Measurements from ENCODE around the gene SCRN1. TPM values are rescaled to one million over a fixed set of nuclear protein-coding genes. Genes with fewer than 3 reads are reported as not detected.

Gene SCRN1
- polyA plus RNA-seq, 1 donor from 2014 or later: 130 TPM

DNA sequence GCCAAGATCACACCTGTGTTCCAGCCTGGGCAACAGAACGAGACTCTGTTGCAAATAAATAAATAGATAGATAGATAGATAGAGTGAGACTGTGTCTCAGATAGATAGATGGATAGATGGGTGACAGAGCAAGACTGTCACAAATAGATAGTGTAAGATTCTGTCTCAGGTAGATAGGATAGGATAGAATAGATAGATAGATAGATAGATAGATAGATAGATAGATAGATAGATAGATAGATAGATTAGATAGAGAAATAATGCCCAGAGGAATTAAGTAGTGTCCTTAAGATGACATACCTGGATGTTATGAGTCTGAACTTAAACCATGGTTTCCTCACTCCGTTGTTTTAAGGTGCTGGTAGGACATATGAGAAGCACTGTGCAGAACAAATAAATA lies 46.6 kb upstream of the SCRN1 start:
- no peak overlapping the region for H3K9ac ChIP-seq (ENCODE audit: low read length)
- H3K27ac ChIP-seq (ENCODE audit: low read length): no peak overlapping the region
- no peaks in the 10 kb centered on the region for H4K20me1 ChIP-seq (ENCODE audit: insufficient read depth)
- H3K27me3 ChIP-seq (ENCODE audit: insufficient read depth, low read depth, low read length): no peaks in the 10 kb centered on the region
- no peaks in the 10 kb centered on the region for H3K9me3 ChIP-seq (ENCODE audit: low read length)
- H3K9me2 ChIP-seq (ENCODE audit: insufficient read depth, low read length): no peaks in the 10 kb centered on the region
- no peaks in the 10 kb centered on the region for H3F3A ChIP-seq (ENCODE audit: insufficient read depth, low read length, poor library complexity, severe bottlenecking)
- H2AFZ ChIP-seq (ENCODE audit: low read depth, low read length): no peak overlapping the region
- peaks cover 91% of the 10 kb centered on the region for H3K79me2 ChIP-seq (replicated peaks; ENCODE audit: insufficient read depth, low read length)
- peaks cover 8% of the 10 kb centered on the region for H3K36me3 ChIP-seq (ENCODE audit: insufficient read depth, low read length)
- H3K4me3 ChIP-seq (ENCODE audit: low read length): no peak overlapping the region
- TF ChIP-seq RAD21 (conservative IDR thresholded peaks at IDR 0.05): no peak
- TF ChIP-seq MXI1 (conservative IDR thresholded peaks at IDR 0.05; ENCODE audit: poor library complexity, severe bottlenecking): no peak
- no peak for TF ChIP-seq POLR2AphosphoS5 (IDR thresholded peaks at IDR 0.05)
- no peak for TF ChIP-seq SMC3 (conservative IDR thresholded peaks at IDR 0.05; ENCODE audit: poor library complexity)
- no peak for TF ChIP-seq TAF1 (IDR thresholded peaks at IDR 0.05; ENCODE audit: low read depth)
- TF ChIP-seq, protein P1, sequence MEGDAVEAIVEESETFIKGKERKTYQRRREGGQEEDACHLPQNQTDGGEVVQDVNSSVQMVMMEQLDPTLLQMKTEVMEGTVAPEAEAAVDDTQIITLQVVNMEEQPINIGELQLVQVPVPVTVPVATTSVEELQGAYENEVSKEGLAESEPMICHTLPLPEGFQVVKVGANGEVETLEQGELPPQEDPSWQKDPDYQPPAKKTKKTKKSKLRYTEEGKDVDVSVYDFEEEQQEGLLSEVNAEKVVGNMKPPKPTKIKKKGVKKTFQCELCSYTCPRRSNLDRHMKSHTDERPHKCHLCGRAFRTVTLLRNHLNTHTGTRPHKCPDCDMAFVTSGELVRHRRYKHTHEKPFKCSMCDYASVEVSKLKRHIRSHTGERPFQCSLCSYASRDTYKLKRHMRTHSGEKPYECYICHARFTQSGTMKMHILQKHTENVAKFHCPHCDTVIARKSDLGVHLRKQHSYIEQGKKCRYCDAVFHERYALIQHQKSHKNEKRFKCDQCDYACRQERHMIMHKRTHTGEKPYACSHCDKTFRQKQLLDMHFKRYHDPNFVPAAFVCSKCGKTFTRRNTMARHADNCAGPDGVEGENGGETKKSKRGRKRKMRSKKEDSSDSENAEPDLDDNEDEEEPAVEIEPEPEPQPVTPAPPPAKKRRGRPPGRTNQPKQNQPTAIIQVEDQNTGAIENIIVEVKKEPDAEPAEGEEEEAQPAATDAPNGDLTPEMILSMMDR (IDR thresholded peaks at IDR 0.05; ENCODE audit: poor library complexity, severe bottlenecking): no peak
- TF ChIP-seq EP300 (conservative IDR thresholded peaks at IDR 0.05; ENCODE audit: poor library complexity, severe bottlenecking): no peak
- TF ChIP-seq, protein P2, sequence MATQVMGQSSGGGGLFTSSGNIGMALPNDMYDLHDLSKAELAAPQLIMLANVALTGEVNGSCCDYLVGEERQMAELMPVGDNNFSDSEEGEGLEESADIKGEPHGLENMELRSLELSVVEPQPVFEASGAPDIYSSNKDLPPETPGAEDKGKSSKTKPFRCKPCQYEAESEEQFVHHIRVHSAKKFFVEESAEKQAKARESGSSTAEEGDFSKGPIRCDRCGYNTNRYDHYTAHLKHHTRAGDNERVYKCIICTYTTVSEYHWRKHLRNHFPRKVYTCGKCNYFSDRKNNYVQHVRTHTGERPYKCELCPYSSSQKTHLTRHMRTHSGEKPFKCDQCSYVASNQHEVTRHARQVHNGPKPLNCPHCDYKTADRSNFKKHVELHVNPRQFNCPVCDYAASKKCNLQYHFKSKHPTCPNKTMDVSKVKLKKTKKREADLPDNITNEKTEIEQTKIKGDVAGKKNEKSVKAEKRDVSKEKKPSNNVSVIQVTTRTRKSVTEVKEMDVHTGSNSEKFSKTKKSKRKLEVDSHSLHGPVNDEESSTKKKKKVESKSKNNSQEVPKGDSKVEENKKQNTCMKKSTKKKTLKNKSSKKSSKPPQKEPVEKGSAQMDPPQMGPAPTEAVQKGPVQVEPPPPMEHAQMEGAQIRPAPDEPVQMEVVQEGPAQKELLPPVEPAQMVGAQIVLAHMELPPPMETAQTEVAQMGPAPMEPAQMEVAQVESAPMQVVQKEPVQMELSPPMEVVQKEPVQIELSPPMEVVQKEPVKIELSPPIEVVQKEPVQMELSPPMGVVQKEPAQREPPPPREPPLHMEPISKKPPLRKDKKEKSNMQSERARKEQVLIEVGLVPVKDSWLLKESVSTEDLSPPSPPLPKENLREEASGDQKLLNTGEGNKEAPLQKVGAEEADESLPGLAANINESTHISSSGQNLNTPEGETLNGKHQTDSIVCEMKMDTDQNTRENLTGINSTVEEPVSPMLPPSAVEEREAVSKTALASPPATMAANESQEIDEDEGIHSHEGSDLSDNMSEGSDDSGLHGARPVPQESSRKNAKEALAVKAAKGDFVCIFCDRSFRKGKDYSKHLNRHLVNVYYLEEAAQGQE (IDR thresholded peaks at IDR 0.05; ENCODE audit: borderline replicate concordance): no peak
- TF ChIP-seq EZH2 (IDR thresholded peaks at IDR 0.05; ENCODE audit: borderline replicate concordance, insufficient read depth, low read length, poor library complexity, severe bottlenecking): no peak
- H3K4me2 ChIP-seq (ENCODE audit: low read length): no peak overlapping the region

DNA sequence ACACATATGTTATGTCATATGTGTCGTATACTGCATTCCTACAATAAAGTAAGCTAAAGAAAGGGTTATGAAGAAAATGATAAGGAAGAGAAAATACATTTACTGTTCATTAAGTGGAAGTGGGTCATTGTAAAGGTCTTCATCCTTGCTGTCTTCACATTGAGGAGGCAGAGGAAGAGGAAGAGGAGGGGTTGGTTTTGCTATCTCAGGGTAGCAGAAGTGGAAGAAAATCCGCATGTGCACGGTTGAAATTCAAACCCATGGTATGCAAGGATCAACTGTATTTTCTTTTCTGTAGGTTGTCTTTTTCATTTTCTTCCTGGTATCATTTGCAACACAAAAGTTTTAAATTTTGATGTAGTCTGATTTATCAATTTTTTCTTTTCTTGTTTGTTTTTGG lies 44.9 kb upstream of the SCRN1 start:
- Histone ChIP-seq H2AFZ (ENCODE audit: low read depth, low read length) (no peak overlapping the region), H3K9ac (ENCODE audit: low read length) (no peak overlapping the region), H3K4me3 (ENCODE audit: low read length) (no peak overlapping the region), H3K4me2 (ENCODE audit: low read length) (no peak overlapping the region), H3K27me3 (ENCODE audit: insufficient read depth, low read depth, low read length) (no peaks in the 10 kb centered on the region), H3K79me2 (replicated peaks; ENCODE audit: insufficient read depth, low read length) (peaks cover 91% of the 10 kb centered on the region), H3K9me2 (ENCODE audit: insufficient read depth, low read length) (no peaks in the 10 kb centered on the region), H3K36me3 (ENCODE audit: insufficient read depth, low read length) (peaks cover 8% of the 10 kb centered on the region), H4K20me1 (ENCODE audit: insufficient read depth) (peaks cover 3% of the 10 kb centered on the region), H3K9me3 (ENCODE audit: low read length) (no peaks in the 10 kb centered on the region), H3K27ac (ENCODE audit: low read length) (no peak overlapping the region), H3F3A (ENCODE audit: insufficient read depth, low read length, poor library complexity, severe bottlenecking) (peaks cover 4% of the 10 kb centered on the region)
- no peak for TF ChIP-seq EZH2 (IDR thresholded peaks at IDR 0.05; ENCODE audit: borderline replicate concordance, insufficient read depth, low read length, poor library complexity, severe bottlenecking)
- TF ChIP-seq, protein P2 (IDR thresholded peaks at IDR 0.05; ENCODE audit: borderline replicate concordance): no peak
- TF ChIP-seq POLR2AphosphoS5 (IDR thresholded peaks at IDR 0.05): no peak
- TF ChIP-seq, protein P1 (IDR thresholded peaks at IDR 0.05; ENCODE audit: poor library complexity, severe bottlenecking): no peak
- no peak for TF ChIP-seq EP300 (conservative IDR thresholded peaks at IDR 0.05; ENCODE audit: poor library complexity, severe bottlenecking)
- TF ChIP-seq SMC3 (conservative IDR thresholded peaks at IDR 0.05; ENCODE audit: poor library complexity): no peak
- TF ChIP-seq MXI1 (conservative IDR thresholded peaks at IDR 0.05; ENCODE audit: poor library complexity, severe bottlenecking): no peak
- no peak for TF ChIP-seq RAD21 (conservative IDR thresholded peaks at IDR 0.05)
- no peak for TF ChIP-seq TAF1 (IDR thresholded peaks at IDR 0.05; ENCODE audit: low read depth)

Data from neural cell (in vitro differentiated cells).